DMS153 (cell line): Measurements from ENCODE around the gene ASCC2.
"Not testable (repeated sequence)": the region's sequence is repeated elsewhere in the genome, so short reads cannot be mapped to it uniquely, and the experiment has no call there.

ENCODE experiments used
- DNase-seq: peaks from one replicate; lab custom pipeline; 2025; lab: John Stamatoyannopoulos, UW

The ASCC2 gene

GRCh38 chr22:29784451-29785361 lies 53.4 kb downstream of the ASCC2 start:
- DNase-seq = no peak

DNA sequence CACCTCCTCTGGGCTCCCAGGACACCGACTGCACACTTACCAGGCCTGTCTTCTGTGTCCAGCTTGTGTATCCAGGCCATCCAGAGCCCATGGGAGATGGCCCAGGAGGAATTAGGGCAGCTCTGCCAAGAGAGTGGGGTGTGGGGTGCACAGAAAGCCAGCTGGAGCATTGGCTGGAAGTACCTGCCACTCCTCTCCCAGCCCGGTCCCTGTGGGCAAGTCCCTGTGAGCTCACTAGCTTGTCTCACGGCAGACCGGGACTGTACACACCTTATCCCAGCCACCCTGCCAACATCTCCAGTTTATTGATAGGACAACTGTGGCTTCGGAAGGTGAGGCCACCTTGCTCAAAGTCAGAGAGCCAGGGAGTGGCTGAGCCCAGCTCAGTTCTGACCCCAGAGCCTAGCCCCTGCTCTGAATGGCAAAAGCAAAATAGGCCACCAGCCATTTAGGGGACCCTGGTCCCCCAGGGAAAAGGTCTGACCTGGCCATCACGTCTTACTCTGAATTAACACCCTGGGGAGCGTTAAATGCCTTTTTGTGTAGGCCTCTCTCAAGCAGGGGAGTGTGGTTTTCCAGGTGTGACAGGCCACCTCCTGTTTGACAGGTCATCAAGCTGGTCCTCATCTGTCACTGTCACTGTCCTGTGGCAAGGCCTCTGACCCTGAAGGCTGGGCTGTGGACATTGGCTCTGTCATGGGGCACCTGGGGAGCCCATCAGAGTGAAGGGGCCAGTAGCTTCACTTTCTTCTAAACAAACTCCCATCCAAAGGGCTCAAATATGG lies 55.8 kb downstream of the ASCC2 start:
- no peak for DNase-seq

- DNase-seq = no peak
These were observed 57.1 kb downstream of the ASCC2 start for GRCh38 chr22:29780748-29781676.

DNA sequence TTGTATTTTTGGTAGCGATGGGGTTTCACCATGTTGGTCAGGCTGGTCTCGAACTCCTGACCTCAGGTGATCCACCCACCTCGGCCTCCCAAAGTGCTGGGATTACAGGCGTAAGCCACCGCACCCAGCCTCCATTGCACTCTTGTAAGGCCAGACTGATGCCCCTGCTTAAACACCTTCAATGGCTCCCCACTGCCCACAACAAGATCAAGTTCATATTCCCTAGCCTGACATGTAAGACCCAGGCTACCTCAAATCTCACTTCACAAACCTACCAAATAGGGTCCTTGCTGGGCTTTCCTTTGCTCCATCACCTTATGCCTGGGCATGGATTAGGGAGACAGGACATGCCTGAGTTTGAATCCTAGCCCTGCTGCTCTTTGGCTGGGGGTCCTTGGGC lies 57.9 kb downstream of the ASCC2 start:
- DNase-seq = no peak

GRCh38 chr22:29773233-29773632 lies 64.8 kb downstream of the ASCC2 start:
- DNase-seq = no peak

- no peak for DNase-seq
These were observed 65.9 kb downstream of the ASCC2 start for GRCh38 chr22:29772170-29772641.

- DNase-seq = no peak
These were observed 68.3 kb downstream of the ASCC2 start for GRCh38 chr22:29769723-29770321.

GRCh38 chr22:29768052-29768693 lies 69.9 kb downstream of the ASCC2 start:
- no peak for DNase-seq

- peak; percentile 83 for DNase-seq
These were observed 70.7 kb downstream of the ASCC2 start, which contains the start of gene UQCR10 for GRCh38 chr22:29767171-29768051. TSS of gene UQCR10 (plus strand) at chr22:29767369. CDS start at chr22:29767399, 30 bp downstream.

- DNase-seq = peak; percentile 97
These were observed 71.4 kb downstream of the ASCC2 start, which contains the start of gene ZMAT5 for GRCh38 chr22:29766632-29767170. TSS of gene ZMAT5 (minus strand) at chr22:29767007. CDS start at chr22:29748544, 18,463 bp downstream.

DNA sequence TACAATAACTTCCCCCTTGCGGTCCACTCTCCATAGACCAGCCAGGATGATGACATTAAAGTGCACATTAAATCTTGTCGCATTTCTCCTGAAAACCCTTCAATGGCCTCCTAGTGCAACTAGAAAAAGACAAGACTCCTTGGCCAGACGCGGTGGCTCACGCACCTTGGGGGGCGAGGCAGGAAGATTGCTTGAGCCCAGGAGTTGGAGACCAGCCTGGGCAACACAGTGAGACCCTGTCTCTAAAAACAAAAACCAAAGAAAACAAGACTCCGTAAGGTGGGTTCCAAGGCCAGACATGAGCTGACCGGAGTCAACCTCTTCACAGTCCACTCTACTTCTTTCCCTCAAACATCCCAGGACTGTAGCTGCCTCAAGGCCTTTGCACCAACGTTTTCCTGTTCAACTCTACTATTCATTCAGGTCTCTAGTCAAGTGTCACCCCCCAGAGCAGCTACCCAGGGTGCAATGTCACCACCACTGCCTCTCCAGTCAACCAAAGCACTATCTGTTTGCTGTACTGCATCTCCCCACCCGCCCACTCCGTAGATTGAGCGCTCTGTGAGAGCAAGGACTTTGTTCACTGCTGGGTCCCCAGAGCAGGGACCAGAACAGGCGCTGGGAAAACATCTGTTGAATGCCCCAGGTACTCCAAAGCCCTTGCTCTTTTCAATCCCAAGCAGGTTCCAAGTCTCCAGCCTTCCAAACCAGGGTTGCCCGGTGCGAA lies 72.0 kb downstream of the ASCC2 start:
- DNase-seq = no peak

DNA sequence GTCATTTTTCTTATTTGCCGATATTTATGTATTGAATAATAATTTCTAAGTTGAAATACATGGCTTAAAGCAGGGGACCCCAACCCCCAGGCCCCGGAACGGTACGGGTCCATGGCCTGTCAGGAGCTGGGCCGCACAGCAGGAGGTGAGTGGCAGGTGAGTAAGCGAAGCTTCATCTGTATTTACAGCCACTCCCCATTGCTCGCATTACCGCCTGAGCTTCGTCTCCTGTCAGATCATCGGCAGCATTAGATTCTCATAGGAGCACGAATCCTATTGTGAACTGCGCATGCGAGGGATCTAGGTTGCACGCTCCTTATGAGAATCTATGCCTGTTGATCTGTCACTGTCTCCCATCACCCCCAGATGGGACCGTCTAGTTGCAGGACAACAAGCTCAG lies 75.8 kb downstream of the ASCC2 start:
- peak; percentile 57 for DNase-seq

DNA sequence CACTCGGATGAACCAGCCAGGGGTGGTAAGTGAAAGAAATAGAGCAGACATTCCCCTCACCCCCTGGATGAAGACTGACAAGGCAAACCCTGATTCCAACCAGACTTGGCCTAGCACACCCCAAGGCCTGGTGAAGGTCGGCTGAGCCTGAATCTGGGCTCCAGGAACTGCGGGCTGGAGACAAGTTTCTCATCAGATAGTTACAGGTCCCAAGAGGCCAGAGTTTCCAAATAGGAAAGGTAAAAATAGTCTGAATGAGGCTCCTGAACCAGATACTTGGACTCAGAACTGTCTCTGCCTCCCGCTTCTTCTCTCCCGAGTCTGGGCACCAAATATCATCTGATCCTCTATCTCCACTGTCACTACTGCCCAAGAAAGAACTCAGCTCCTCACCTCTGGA lies 79.1 kb downstream of the ASCC2 start:
- no peak for DNase-seq

- no peak for DNase-seq
These were observed 79.9 kb downstream of the ASCC2 start for GRCh38 chr22:29758068-29758622.

DNA sequence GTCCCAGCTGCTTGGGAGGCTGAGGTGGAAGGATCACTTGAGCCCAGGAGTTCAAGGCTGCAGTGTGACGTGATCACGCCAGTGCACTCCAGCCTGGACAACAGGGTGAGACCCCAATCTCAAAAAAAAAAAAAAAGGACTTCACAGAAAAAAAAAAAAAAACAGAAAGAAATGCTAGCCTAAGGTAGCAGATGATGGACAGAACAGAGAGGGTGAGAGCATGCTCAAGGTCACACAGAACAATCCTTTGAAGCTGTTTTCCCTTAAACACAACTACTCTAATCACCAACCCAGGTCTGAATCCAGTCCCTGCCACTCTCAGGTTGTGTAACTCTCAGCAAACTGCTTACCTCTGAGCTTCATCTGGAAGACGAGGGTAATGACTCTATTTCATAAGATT lies 81.0 kb downstream of the ASCC2 start:
- DNase-seq = no peak

DNA sequence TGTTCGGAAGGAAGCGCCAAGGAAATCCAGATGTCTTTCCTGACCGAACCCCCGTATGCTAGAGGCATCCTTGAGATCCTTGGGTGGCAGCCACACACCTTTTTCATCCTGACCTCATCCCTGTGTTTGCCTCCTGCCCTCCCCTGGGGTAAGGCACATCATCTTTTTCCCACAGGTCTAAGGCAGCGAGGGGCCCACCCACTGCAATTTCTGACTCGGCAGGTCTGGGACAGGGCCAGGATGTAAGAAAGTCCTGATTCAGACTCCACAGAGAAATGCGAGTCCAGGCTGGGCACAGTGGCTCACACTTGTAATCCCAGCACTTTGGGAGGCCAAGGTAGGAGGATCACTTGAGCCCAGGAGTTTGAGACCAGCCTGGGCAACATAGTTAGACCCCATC lies 81.7 kb downstream of the ASCC2 start:
- DNase-seq = no peak

GRCh38 chr22:29755889-29756288 lies 82.2 kb downstream of the ASCC2 start:
- DNase-seq = no peak

DNA sequence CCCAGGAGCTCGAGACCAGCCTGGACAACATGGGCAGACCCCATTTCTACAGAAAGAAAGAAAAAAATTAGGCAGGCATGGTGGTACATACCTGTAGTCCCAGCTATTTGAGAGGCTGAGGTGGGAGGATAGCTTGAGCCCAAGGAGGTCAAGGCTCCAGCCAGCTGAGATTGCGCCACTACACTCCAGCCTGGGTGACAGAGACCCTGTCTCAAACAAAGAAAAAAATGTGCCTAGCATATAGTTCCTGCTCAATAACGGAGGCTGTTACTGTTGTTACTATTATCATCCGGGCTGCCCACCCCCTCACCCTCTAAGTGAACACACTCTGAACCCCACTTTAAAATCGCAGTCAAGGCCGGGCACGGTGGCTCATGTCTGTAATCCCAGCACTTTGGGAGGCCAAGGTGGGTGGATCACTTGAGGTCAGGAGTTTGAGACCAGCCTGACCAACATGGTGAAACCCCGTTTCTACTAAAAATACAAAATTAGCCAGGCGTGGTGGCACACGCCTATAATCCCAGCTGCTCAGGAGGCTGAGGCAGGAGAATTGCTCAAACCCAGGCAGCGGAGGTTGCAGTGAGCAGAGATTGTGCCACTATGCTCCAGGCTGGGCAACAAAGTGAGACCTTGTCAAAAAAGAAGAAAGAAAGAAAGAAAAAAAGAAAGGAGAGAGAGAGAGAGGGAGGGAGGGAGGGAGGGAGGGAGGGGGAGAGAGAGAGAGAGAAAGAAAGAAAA lies 83.2 kb downstream of the ASCC2 start:
- DNase-seq = not testable (repeated sequence)
